Fibroblast of skin of abdomen (primary cell): Measurements from ENCODE around the gene PODXL2.
"Not testable (repeated sequence)": the region's sequence is repeated elsewhere in the genome, so short reads cannot be mapped to it uniquely, and the experiment has no call there.

Experiments
- DNase-seq: peaks from one replicate; pipeline ENCODE4 v3.0.0-alpha.2; 2013

PODXL2 gene

DNA sequence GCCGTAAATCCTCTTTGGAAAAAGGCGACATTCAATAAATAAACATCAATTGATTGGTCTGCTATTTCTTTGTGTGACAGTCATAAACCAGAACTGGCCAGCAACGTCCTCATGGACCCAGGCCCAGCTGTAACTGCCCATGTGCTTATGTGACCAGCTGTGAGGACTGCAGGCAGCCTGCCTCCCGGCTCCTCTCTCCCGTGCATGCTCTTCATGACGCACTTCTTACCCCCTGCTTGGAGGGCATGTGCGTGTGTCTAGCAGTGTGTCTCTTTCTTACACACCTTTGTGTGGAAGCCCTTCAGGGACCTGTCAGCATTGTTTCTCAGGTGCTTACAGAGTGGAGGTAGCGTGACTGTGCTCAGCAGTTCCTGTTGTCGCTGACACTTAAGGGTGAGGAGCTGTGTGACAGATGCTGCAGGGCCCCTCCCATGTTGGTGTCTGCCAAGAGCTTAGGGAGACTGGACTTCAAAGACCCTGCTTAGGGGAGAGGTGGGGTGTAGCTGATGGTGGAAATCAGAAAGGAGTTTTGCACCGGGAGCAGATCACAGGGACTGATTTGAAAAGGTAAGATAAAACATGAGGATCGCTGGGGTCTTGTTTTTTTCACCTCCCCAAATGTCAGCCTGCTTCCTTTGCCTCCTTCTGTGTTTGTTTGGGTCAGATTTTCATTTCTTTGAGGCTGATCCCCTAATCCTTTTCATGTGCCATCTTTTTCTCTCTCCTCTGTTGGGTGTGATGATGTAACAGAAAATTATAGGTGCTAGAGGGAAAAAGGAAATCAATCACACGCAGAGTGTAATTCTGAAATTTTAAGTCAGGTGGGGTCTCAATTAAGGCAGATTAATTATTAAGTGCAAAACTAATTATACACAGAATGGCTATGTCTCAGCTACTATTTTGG, 2.1 kb downstream of the PODXL2 start:
- DNase-seq = no peak

DNA sequence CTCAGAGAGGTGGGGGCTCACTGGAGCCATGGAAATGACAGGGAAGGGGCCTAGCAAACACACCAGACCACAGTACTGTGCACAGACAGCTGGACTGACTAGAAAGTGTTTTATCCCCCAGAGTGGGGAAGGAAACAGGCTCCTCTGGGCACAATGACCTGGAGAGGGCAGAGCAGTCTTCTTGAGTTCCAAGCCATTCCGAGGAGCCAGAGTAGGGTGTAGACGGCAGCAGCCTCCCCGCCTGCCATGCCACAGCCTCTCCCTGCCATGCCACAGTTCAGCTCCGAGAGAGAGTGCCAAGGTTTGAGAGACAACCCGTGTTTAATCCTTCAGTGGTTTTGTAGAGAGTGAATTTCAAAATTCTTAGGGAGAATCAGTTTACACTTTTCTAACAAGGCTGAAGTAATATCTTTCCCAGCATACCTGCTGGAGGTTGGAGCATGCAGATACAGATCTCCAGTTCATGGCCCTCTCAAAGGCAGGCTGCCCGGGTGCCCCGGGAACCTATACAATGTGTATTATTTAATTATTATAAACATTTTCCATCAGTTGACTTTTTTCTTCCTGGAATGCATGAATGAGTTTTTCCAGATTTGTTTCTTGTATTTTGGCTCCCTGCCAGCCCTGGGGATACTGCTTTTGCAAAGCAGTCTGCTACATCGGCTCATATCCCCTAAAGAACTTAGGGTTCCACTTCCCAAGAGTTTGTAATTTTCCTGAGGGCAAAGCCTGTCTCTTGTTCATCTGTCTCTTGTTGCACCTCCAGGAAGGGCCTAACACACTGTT, 3.2 kb downstream of the PODXL2 start:
- no peak for DNase-seq

DNA sequence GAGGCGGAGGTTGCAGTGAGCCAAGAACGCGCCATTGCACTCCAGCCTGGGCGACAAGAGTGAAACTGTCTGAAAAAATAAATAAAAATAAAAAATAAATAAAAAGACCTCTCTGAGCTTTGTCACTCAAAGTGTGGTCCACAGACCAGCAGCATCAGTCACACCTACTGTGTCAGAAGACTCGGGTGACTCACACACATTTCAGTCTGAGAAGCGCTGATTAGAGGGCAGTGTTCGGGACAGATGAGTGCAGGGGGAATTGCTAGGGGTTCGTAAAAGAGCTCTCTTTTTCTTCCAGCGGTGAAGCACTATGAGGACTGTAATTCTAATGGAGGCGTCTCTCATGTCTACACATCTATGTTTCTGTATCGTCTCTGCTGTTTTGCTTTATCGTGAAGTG, 5.7 kb downstream of the PODXL2 start:
- no peak for DNase-seq

DNA sequence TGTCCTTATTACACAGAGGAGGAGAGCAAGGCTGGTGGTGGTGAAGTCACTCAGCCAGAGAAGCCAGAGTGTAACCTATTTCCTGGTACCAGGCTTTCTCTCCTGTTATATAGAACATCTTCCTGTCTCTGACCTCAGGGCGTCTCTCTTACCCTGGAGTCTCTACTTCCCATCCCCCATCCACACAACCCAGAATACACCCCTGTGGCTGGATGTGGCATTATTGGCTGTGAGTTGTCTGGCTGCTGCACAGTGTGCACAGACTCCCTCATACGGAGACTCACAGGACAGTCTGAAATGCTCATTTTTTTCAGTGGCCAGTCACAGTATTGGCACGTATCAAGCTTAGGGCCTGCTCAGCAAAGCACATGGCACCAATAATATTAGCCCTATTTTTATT, 8.6 kb downstream of the PODXL2 start:
- no peak for DNase-seq

DNA sequence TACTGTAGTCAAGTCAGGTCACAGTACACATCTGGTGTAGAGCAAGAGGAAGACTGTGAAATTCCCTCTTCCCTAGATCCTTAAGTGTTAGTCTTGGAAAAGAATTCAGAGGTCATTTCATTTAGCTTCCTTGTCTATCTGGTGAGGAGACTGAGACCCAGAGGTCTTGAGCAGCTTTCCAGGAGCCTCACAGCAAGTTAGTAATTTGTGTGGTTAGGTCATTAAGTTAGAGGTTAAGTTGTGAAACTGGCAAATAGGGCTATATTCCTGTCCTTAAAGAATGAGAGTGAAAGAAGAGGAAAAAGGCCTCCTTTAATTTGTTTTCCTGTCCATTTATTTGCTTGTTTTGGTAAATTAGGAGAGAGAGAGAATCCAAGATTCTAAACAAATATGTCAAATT, 9.0 kb downstream of the PODXL2 start:
- no peak for DNase-seq

DNA sequence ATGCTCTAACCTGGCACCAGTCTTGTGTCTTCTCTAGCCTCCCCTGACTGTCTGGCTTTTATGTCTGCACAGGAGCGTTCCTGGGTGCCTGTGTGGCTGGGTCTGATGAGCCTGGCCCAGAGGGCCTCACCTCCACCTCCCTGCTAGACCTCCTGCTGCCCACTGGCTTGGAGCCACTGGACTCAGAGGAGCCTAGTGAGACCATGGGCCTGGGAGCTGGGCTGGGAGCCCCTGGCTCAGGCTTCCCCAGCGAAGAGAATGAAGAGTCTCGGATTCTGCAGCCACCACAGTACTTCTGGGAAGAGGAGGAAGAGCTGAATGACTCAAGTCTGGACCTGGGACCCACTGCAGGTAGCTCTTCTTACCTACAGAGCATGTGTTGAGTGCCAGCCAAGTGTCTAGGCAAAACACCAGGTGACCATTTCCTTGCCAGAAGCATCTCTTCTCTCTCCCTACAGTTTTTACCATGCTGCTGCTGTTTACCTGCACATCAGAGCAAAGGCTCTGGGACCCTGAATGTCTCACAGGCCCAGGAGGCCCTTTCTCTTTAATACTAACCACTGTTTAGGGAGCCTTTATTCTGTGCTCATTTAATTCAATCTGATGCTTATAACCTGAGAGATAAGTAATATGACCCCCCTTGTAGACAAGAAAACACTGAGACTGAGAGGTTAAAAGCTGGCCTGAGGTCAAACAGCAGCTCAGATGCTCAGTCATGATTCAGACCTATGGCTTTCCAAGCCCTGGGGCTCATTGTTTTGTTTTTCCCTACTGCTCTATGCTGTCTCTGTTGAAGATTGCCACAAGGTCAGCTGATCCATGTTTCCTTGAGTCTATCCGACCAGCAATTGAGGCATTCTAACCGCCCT, 10.4 kb downstream of the PODXL2 start:
- DNase-seq = no peak

DNA sequence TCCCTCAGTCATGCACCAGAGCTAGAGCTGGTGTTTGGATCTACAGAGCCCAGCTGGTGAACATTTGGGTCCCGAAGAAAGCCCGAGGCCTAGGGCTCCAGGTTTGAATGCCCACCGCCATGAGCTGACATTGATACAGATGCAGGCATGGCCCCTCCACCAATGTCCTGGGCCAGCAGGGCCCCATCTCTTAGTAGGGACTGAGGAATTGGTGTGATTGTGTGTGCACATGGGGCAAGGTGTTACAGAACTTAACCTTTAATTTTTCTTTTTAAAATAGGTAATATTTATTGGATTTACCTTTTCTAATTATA, 11.0 kb downstream of the PODXL2 start:
- no peak for DNase-seq

DNA sequence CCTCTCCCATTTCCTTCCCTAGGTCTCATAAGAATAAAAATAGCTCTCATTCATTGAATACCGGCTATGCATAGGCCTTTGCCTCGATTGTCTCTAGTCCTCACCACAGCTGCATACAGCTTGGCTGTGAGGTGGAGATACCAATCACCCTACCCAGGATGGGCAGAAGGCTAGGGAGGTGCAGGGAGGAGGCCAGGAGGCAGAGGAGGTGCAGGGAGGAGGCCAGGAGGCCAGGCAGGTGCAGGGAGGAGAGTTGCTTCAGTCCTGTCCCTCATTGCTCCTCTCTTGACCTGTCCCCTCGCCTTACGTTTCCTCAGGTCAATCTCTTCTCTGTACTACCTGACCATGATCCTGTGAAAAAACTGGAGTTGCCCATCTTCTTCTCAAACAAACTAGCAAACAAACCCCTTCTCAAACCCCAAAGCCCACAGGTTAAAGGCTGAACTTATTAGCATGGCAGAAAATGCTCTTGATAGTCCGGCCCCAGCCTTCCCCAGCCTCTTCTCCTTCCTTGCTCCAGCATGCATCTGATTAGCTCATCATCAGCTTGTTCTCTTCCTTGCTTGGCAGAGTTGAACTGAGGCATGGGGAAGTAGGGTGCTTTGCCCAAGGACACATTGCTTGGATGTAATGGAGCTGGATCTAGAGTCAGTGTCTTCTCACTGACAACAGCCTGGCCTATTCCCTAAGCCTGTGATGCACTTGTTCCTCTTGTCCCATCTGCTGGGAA, 15.8 kb downstream of the PODXL2 start:
- DNase-seq = no peak

DNA sequence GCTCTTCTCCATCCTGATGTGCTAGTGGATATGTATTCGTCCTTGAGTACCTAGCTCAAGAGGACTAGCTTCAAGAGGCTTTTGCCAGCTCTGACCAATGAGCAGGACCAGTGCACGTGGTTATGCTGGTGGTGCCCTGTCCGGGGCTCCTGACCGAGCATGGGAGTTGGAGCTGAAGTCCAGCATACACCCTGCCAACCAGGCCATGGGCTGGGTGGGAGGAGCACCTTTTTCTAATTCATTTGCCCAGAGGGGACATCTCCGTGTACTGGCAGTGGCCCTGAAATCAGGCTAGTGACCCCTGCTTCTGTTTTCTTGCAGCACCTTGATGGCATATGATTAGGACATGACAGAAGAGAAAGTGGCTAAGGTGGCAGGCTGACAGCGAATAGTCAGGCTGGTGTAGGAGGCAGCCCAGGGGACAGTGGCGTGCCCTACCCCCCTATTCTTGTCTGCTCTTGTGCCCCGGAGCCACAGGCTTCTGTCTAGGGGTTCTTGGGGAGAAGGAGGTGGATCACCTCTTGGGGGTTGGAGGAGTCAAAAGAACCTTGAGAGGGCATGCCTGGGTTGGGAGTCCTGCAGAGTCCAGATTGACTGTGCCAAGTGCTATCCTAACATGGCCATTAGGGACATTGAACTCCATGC, 16.5 kb downstream of the PODXL2 start:
- DNase-seq = no peak

DNA sequence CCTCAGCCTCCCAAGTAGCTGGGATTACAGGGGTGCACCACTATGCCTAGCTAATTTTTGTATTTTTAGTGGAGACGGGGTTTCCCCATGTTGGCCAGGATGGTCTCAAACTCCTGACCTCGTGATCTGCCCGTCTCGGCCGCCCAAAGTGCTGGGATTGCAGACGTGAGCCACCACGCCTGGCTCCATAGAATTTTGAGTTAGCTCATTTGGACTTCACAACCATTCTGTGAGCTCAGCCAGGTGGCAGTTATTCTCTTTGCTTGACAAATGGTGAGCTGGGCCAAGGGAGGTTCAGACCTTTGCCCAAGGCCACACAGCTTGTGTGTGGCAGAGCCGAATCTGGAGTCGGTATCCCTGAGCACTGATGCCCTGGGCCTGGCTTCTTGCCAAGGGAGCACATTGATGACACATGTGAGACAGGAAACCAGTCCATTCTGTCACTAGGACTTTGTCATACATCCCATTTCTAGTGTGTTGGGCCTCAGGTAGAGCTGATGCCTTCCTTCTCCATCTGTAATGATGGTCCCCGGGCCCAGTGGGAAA, 17.6 kb downstream of the PODXL2 start:
- no peak for DNase-seq

DNA sequence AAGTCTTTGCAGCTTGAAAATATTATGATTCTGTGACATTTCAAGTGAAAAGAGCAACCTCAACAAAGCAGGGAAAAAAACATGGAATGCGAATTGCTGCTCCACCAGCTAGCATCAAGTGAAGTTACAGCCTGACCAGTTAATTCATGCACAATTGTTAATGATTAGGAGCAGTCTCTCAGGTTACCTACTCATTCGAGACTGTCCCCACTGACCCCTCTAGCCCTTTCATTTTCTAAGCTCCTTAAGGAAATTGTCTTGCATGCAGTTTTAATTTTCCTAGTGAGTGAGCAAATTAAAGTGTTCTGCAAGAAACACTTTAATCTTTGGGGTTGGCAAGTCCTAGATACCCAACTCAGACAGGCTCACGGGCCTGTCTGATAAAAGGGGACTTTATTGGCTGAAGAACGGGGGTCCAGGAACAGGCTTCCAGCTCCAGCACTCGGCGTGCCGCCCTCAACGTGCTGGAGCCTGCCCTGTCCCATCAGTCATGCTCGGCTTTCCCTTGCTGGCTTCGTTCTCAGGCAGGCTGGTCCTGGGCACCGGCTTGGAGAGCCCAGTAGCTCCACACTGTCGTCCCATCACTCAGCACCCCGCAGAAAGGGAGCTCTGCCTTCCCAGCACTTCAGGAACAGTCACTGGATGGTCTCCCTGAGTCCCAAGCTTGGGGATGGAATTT, 18.3 kb downstream of the PODXL2 start:
- DNase-seq = no peak

DNA sequence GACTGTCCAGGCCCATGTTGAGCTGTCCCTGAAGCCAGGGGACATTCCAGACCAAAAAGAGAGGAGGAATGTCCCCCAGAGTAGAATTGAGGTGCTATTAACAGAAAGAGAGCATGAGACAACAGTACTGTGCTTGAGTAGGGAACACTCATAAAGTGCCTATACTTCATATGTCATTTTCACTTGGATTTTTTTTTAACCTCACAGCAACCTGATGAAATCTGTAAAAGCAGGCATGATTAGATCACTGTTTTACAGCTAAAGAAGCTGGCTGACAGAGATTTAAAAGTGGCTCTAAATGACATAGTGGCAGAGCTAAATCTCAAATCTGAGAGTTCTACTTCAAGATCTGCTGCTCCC, 18.8 kb downstream of the PODXL2 start:
- no peak for DNase-seq

DNA sequence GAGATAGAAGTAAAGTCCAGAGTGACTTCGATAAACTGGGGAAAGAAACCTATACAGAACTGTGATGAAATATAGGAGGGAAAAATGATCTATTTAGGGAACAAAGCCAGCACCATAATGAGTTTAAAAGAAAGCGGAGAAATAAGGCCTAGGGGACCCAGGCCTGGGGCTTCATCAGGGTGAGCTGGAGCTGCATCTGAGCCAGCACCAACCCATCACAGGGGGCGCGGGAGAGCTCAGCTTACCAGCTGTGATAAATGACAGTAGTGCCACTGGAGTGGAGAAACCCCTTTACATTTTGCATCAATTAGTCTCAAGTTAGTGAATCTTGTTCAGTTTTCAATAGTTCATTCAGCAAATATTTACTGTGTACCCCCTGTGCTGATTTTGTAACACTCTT, 21.3 kb downstream of the PODXL2 start:
- no peak for DNase-seq

DNA sequence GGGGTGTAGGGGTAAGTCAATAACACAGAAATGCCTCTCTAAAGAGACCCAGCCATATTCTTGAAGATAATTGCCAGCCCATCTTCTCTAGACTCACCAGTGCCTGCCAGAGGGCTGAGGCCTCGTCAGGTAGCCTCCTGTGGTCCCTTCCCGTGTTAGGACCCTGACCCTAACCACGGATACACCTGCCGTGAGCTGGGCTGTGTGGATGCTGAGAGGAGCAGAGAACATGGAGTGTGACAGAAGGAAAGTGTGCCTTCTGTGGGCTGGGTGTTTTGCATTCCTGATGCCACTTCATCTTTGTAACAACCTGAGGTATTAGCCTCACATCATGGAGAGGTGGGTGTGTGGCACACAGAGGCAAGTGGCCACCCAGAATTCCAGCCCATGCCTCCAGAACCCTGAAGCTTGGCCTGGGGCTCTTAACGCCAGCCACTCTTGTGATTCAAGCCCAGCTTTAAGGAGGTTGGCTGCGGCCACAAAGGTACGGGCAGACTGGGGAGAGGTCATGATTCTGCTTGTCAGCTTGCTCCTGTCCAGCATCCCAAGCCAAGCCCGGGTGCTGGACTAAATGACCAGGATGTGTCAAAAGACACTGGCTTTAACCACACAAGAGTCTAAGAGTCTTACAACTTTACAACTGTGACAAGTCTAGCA, 22.7 kb downstream of the PODXL2 start:
- no peak for DNase-seq

DNA sequence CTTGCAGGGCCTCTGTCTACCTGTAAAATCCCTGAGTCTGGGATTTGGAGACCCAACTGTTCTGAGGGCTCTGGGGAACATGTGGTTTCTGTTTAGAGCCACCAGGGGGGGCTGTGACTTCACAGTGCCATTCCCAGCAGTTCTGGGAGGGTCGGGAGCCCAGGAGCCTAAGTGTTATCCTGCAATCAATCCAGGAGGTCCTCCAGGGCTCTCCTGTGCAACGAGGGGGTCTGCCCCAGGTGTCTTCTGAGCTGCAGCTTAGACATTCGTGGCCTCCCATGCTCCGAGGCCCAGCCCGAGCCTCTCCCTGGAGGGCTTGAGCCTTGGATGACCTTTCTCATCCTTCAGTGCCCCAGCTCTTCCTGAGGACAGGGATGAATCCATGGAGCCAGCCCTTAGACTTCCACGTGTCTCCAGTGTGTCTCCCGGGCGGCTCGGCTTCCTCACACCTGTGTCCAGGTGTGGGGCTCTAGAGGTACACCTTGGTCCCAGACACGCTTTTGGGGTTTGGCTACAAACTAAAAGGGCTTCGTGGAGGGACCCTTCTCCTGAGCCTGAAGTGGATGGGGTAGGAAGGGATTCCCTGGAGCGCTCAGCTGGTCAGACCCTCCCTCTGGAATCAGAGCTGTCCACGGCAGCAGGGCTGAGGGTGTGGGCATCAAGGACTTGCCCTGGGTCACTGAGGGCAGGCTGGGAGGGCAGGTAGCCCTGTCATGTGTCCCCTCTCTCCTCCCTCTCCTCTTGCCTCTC, 23.4 kb downstream of the PODXL2 start:
- DNase-seq = peak; percentile 58

DNA sequence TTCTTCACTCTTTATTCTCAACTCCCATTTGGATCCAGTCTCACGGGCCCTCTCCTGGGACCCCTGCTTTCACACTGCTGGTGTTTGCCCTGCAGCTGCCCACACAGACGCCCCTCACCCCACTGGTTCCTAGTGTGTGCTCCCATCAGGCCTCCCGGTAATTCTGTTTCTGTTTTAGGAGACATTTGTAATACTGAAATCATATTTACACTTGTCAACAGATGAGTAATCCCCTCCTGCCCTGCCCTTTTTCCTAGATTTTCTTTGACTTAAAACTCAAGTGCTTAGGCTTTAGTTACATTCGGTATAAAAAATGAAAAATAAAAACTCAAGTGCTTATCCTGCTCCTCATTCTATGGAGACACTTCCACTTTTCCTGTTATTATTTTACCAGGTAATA, 25.4 kb downstream of the PODXL2 start:
- no peak for DNase-seq

DNA sequence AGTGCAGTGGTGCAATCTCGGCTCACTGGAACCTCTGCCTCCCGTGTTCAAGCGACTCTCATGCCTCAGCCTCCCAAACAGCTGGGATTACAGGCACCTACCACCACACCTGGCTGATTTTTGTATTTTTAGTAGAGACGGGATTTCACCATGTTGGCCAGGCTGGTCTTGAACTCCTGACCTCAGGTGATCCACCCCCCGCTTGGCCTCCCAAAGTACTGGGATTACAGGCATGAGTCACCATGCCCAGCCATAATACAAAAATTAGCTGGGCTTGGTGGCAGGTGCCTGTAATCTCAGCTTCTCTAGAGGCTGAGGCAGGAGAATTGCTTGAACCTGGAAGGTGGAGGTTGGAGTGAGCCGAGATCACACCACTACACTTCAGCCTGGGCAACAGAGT, 26.0 kb downstream of the PODXL2 start:
- not testable (repeated sequence) for DNase-seq

DNA sequence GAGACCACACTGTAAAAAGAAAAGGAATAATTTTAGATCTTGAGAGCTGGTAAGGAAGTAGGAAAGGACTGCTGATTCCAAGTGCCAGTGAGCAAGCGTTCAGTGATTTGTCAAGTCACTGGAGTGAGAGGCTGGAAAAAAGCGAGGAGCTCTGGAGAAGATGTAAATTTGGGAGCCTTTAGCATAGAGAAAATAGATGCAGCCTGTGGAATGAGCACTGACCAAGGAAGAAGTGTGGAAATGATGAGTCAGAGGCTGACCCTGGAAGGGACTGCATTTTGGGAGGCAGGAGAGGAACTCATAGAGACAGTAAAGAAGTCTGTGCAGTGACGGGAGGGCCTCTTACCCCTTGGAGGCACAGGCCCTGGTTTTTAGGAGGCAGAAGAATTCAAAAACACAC, 26.7 kb downstream of the PODXL2 start:
- DNase-seq = peak; percentile 46

DNA sequence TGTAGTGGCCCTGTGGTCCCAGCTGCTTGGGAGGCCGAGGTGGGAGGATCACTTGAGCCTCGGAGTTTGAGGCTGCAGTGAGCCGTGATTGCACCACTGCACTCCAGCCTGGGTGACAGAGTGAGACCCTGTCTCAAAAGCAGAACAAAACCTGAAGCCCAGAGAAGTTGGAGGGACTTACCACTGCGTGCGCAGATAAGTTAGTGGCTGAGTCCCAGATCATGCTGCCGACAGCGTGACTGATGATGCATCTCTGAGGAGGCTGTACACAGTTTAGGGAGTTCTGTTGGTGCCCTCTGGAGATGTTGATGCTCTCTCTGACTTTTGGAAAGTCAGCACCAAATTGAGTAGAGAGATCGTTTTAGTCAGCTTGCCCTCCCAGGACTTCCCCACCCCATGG, 27.9 kb downstream of the PODXL2 start:
- no peak for DNase-seq

DNA sequence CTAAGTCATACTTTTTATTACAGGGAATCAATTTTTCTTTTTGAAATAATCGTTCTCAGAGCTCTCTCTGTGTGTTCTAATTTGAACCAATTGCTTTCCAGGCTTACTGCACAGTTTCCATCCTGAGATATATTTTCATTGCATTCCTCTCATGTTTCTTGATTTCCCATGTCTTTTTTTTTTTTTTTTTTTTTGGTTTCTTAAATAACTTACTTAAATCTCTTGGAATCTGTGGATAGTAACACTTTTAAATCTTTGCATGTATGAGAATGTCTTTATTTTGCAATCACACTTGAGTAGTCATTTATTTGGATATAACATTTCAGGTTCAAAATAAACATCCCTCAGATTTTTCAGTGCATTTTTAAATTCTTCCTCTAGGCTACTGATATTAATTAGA, 29.2 kb downstream of the PODXL2 start:
- peak; percentile 12 for DNase-seq
